Mesenchymal stem cell (in vitro differentiated cells and primary cell): ENCODE results near the gene PCSK6.

Experiments used
- DNase-seq: peaks from one replicate; pipeline ENCODE4 v3.0.0-alpha.2; 2013
- H2AFZ ChIP-seq: one replicate; pipeline ENCODE4 v1.6.1; 2013; ENCODE audit warnings: low read depth, mild to moderate bottlenecking, control low read depth, inconsistent platforms, low read length, moderate library complexity
- H2AK5ac ChIP-seq: 2 replicates; pipeline ENCODE4 v1.6.1; 2013; ENCODE audit warnings: low read length, moderate library complexity, mild to moderate bottlenecking, inconsistent platforms; ENCODE audit not compliant: severe bottlenecking
- H2BK120ac ChIP-seq: one replicate; pipeline ENCODE4 v1.6.1; 2013; ENCODE audit warnings: low read depth, mild to moderate bottlenecking, inconsistent platforms, low read length, moderate library complexity
- H2BK12ac ChIP-seq, 2 experiments: one replicate each; pipeline ENCODE4 v1.6.1; 2013; ENCODE audit warnings: inconsistent platforms in 2 of 2, low read length in 2 of 2, mild to moderate bottlenecking in 2 of 2, moderate library complexity in 2 of 2, control low read depth in 1 of 2
- H2BK15ac ChIP-seq: one replicate; pipeline ENCODE4 v1.6.1; 2013; ENCODE audit warnings: mild to moderate bottlenecking, low read depth, inconsistent platforms; ENCODE audit not compliant: poor library complexity, severe bottlenecking
- H2BK5ac ChIP-seq: 2 replicates; pipeline ENCODE4 v1.6.1; 2013; ENCODE audit warnings: low read depth, mild to moderate bottlenecking, low read length, control low read depth, inconsistent platforms; ENCODE audit not compliant: poor library complexity, severe bottlenecking
- H3K14ac ChIP-seq, 2 experiments: one replicate each; pipeline ENCODE4 v1.6.1; 2013; ENCODE audit warnings: inconsistent platforms in 2 of 2, low read length in 2 of 2, control low read depth in 1 of 2, mild to moderate bottlenecking in 1 of 2, moderate library complexity in 1 of 2
- H3K18ac ChIP-seq, 2 experiments: one replicate each; pipeline ENCODE4 v1.6.1; 2013; ENCODE audit warnings: inconsistent platforms in 2 of 2, low read length in 2 of 2, control low read depth in 1 of 2, low read depth in 1 of 2, mild to moderate bottlenecking in 1 of 2
- H3K23ac ChIP-seq, 2 experiments: one replicate each; pipeline ENCODE4 v1.6.1; 2013; ENCODE audit warnings: inconsistent platforms in 2 of 2, low read length in 2 of 2, mild to moderate bottlenecking in 2 of 2, moderate library complexity in 2 of 2, control low read depth in 1 of 2
- H3K27ac ChIP-seq: 2 replicates; pipeline ENCODE4 v1.5.1; 2013; ENCODE audit warnings: mild to moderate bottlenecking, moderate library complexity, low read length, control low read depth, inconsistent platforms; ENCODE audit not compliant: poor library complexity, severe bottlenecking
- H3K27me3 ChIP-seq, 2 experiments: 2 replicates each; pipeline versions ENCODE4 v1.6.1 to v1.7.0; 2013; ENCODE audit warnings: low read length in 2 of 2, mild to moderate bottlenecking in 2 of 2, moderate library complexity in 2 of 2, control low read depth in 1 of 2, inconsistent platforms in 1 of 2; ENCODE audit not compliant: control insufficient read depth in 1 of 2, insufficient read depth in 1 of 2
- H3K36me3 ChIP-seq, 2 experiments: 2 replicates each; pipeline versions ENCODE4 v1.6.1 to v1.7.0; 2013; ENCODE audit warnings: low read length in 2 of 2, control low read depth in 1 of 2, inconsistent platforms in 1 of 2, low read depth in 1 of 2, mild to moderate bottlenecking in 1 of 2; ENCODE audit not compliant: insufficient read depth in 2 of 2, control insufficient read depth in 1 of 2
- H3K4ac ChIP-seq, 2 experiments: one replicate each; pipeline ENCODE4 v1.6.1; 2013; ENCODE audit warnings: inconsistent platforms in 2 of 2, low read length in 2 of 2, mild to moderate bottlenecking in 2 of 2, moderate library complexity in 2 of 2, control low read depth in 1 of 2, low read depth in 1 of 2
- H3K4me1 ChIP-seq: 2 replicates; pipeline ENCODE4 v1.6.1; 2013; ENCODE audit warnings: low read depth, low read length, control low read depth; ENCODE audit not compliant: control insufficient read depth, insufficient read depth
- H3K4me2 ChIP-seq: 2 replicates; pipeline ENCODE4 v1.6.1; 2013; ENCODE audit warnings: low read length, mild to moderate bottlenecking, inconsistent platforms; ENCODE audit not compliant: poor library complexity, severe bottlenecking
- H3K4me3 ChIP-seq, 2 experiments: 2 replicates each; pipeline versions ENCODE4 v1.5.1 to v1.7.0; 2013; ENCODE audit warnings: low read length in 2 of 2, mild to moderate bottlenecking in 2 of 2, control low read depth in 1 of 2, low read depth in 1 of 2; ENCODE audit not compliant: insufficient read depth in 1 of 2
- H3K79me1 ChIP-seq: replicated peaks from 2 replicates; pipeline ENCODE4 v1.6.1; 2013; ENCODE audit warnings: mild to moderate bottlenecking, control low read depth, low read length, inconsistent platforms; ENCODE audit not compliant: poor library complexity, severe bottlenecking
- H3K9ac ChIP-seq: 2 replicates; pipeline ENCODE4 v1.7.0; 2013; ENCODE audit warnings: mild to moderate bottlenecking, low read length, moderate library complexity
- H3K9me3 ChIP-seq: 2 replicates; pipeline ENCODE4 v1.7.0; 2013; ENCODE audit warnings: mild to moderate bottlenecking, low read length; ENCODE audit not compliant: control insufficient read depth
- H4K8ac ChIP-seq: one replicate; pipeline ENCODE4 v1.6.1; 2013; ENCODE audit warnings: inconsistent platforms, mild to moderate bottlenecking, low read length, moderate library complexity
- H4K91ac ChIP-seq: one replicate; pipeline ENCODE4 v1.6.1; 2013; ENCODE audit warnings: mild to moderate bottlenecking, low read length, inconsistent platforms
- WGBS: methylation state at CpG from one replicate; pipeline ENCODE4 v1.1.7; 2013; ENCODE audit warnings: mixed read lengths; 5-methylcytosine and 5-hydroxymethylcytosine counted together

Gene PCSK6

DNA sequence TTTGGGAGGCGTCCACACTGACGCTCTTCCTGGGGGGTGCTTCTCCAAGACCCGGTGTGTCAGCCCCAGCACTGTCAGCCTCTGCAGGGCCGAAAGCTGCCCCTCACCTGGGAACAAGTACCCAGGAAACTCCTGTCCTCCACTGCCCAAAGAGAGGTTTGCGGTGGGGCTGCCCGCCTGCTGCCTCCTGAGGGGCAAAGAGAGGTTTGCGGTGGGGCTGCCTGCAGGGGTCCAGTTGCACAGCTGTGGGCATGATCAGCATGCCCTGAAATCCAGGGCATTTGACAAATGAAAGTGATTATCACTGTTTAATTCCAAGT lies 179.4 kb downstream of the PCSK6 start:
- no peak overlapping the region for H2BK12ac ChIP-seq
- no peaks in the 10 kb centered on the region for H3K9me3 ChIP-seq
- H3K4me1 ChIP-seq = no peaks in the 10 kb centered on the region
- peaks cover 0 to 11% of the 10 kb centered on the region in 2 experiments for H3K27me3 ChIP-seq
- H2BK120ac ChIP-seq = no peak overlapping the region
- H3K27ac ChIP-seq = no peak overlapping the region
- no peaks in the 10 kb centered on the region for H3K79me1 ChIP-seq
- no peak overlapping the region for H4K91ac ChIP-seq
- H3K9ac ChIP-seq = no peak overlapping the region
- H3K36me3 ChIP-seq = no peaks in the 10 kb centered on the region
- no peak overlapping the region for H2AK5ac ChIP-seq
- H4K8ac ChIP-seq = no peak overlapping the region
- H3K23ac ChIP-seq = no peak overlapping the region
- no peak for DNase-seq
- no peak overlapping the region for H2BK5ac ChIP-seq
- H3K14ac ChIP-seq = no peak overlapping the region
- WGBS = 92% methylated on average over 7 of the region's 7 CpGs
- H2AFZ ChIP-seq = no peak overlapping the region
- H3K18ac ChIP-seq = no peak overlapping the region
- no peak overlapping the region for H2BK15ac ChIP-seq
- H3K4ac ChIP-seq = no peak overlapping the region
- no peak overlapping the region for H3K4me3 ChIP-seq
- no peak overlapping the region for H3K4me2 ChIP-seq

DNA sequence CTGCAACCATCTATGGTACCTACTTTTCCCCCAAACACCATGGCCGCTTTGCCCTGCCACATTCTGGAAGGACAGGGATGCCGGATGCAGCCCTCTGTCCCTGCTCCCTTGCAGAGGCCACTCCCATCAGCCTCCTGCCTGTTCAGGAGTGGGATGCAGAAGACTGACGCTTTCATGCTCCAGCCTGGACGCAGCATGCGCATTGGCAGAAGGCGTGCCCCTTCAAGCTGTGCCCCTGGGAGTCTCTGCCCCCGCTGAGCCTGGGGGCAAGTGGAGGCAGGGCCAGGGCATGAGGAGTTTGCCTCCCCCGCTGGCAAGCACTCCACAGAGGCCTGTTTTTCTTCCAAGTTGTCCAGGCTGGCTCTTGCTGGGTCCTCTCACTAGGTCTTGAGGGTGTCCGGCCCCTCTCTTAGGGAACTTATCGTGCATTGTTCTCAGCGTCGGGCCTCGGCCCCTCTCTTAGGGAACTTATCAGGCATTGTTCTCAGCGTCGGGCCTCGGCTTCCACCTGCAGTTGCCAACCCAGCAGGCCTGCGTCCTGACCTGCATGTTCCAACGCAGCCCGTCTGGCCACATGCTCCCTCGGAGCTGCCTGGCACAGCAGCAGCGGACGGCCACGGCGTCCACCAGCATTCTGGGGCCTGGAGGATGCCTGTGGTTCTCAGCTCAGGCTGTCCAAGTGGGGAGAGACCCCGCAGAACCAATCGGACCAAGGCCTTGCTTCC lies 179.9 kb downstream of the PCSK6 start:
- Histone ChIP-seq H3K4ac (no peak overlapping the region), H3K27me3 (peaks cover 0 to 11% of the 10 kb centered on the region in 2 experiments), H4K8ac (no peak overlapping the region), H3K4me1 (no peaks in the 10 kb centered on the region), H3K23ac (no peak overlapping the region), H4K91ac (no peak overlapping the region), H2BK12ac (no peak overlapping the region), H3K36me3 (no peaks in the 10 kb centered on the region), H2AK5ac (no peak overlapping the region), H3K4me2 (no peak overlapping the region), H3K18ac (no peak overlapping the region), H3K9ac (no peak overlapping the region), H3K14ac (no peak overlapping the region), H3K79me1 (no peaks in the 10 kb centered on the region), H3K9me3 (no peaks in the 10 kb centered on the region), H3K27ac (no peak overlapping the region), H2AFZ (no peak overlapping the region), H3K4me3 (no peak overlapping the region), H2BK5ac (no peak overlapping the region), H2BK15ac (no peak overlapping the region), H2BK120ac (no peak overlapping the region)
- no peak for DNase-seq
- WGBS = 83% methylated on average over 26 of the region's 26 CpGs

DNA sequence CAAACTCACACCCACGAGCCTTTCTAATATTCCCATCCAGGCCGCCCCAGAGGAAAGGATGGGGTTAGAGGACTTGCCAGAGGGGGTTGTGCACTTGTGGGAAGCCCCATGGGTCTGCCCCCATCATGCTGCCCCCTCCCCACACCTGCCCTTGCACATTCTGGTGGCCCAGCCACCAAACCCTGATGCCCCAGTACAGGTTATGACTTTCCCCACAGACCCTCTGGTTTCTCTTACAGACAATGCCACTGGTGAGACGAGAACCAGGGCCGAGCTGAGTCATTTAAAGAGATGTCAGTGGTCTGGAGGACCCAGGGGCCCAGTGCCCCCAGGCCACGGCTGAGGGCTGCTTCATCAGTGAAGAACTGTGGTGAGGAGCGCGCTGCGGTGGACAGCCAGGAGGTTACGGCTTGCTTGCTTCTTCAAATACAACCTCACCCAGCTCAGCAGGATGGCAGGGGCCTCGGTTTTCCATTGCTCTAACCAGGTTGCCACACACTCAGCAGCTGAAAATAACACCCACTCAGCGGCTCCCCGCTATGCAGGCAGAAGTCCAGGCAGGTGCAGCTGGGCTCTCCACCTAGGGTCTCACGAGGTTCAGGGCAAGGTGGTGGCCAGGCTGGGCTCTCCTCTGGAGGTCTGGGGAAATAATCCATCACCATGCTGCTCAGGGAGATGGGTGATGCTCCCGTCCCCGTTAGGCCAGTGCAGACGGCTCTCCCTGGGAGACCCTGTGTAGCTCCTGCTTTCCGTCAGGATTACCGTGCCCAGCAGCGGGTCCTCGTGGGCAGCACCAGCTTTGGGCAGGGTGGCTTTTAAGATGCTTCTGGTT lies 180.7 kb downstream of the PCSK6 start:
- Histone ChIP-seq H3K9ac (no peak overlapping the region), H2BK5ac (no peak overlapping the region), H3K27me3 (peaks cover 0 to 11% of the 10 kb centered on the region in 2 experiments), H3K4ac (no peak overlapping the region), H3K9me3 (no peaks in the 10 kb centered on the region), H2BK12ac (no peak overlapping the region), H2AK5ac (no peak overlapping the region), H3K4me3 (no peak overlapping the region), H3K23ac (no peak overlapping the region), H2BK120ac (no peak overlapping the region), H3K14ac (no peak overlapping the region), H3K27ac (no peak overlapping the region), H3K18ac (no peak overlapping the region), H3K4me1 (no peaks in the 10 kb centered on the region), H2AFZ (no peak overlapping the region), H3K36me3 (no peaks in the 10 kb centered on the region), H4K8ac (no peak overlapping the region), H3K79me1 (no peaks in the 10 kb centered on the region), H4K91ac (no peak overlapping the region), H2BK15ac (no peak overlapping the region), H3K4me2 (no peak overlapping the region)
- DNase-seq = no peak
- 83% methylated on average over 19 of the region's 20 CpGs for WGBS

DNA sequence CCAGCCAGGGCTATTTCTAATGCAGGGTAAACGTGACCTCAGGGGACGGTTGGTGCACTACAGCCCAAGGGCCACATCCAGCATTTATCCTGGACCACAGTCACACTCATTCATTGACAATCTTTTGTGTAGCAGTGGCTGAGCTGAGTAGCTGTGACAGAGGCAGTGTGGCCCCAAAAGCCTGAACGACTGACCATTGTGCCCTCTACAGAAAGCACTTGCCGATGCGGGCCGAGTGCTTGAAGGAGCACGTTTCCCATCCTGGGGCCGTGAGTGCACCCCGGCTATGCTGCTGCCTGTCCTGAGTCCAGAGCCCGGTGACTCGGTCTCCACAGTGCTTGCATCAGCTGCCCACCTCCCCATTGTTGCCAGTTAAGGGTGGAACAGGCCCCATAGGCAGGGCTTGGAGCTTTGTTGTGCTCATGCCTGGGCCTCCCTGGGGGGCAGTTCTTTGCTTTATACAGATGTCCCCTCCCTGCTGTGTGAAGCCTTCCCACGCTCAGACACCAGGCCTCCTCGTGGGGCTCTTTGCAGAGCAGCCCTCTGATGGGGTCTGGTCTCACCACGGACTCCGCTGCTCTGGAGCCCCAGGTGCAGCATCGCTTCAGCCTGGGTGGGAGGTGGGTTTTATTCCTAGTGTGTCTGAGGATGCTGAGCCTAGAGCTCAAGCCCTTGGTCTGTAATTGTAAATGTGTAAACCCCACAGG lies 181.5 kb downstream of the PCSK6 start:
- WGBS = 86% methylated on average over 14 of the region's 16 CpGs
- H2BK120ac ChIP-seq = no peak overlapping the region
- no peak overlapping the region for H2AK5ac ChIP-seq

More for the DNA sequence above, 181.5 kb downstream of the PCSK6 start:
- H3K18ac ChIP-seq = no peak overlapping the region
- H3K36me3 ChIP-seq = no peaks in the 10 kb centered on the region
- H3K4me3 ChIP-seq = no peak overlapping the region
- no peak overlapping the region for H2BK12ac ChIP-seq
- H3K79me1 ChIP-seq = no peaks in the 10 kb centered on the region
- H2AFZ ChIP-seq = no peak overlapping the region
- H3K4me1 ChIP-seq = no peaks in the 10 kb centered on the region
- no peak overlapping the region for H3K27ac ChIP-seq
- no peak overlapping the region for H2BK15ac ChIP-seq
- peaks cover 0 to 11% of the 10 kb centered on the region in 2 experiments for H3K27me3 ChIP-seq
- H3K9ac ChIP-seq = no peak overlapping the region
- no peak for DNase-seq
- H3K4me2 ChIP-seq = no peak overlapping the region
- H4K91ac ChIP-seq = no peak overlapping the region
- H3K23ac ChIP-seq = no peak overlapping the region
- no peak overlapping the region for H2BK5ac ChIP-seq
- no peak overlapping the region for H4K8ac ChIP-seq
- H3K14ac ChIP-seq = no peak overlapping the region
- no peaks in the 10 kb centered on the region for H3K9me3 ChIP-seq
- no peak overlapping the region for H3K4ac ChIP-seq
